ENCODE measurements around the gene TM2D3. TPM values are rescaled to one million over a fixed set of nuclear protein-coding genes. Genes with fewer than 3 reads are reported as not detected.

Gene TM2D3
- total RNA-seq, 2 donors from 2014 or later = 48.6 to 67.0 TPM

DNA sequence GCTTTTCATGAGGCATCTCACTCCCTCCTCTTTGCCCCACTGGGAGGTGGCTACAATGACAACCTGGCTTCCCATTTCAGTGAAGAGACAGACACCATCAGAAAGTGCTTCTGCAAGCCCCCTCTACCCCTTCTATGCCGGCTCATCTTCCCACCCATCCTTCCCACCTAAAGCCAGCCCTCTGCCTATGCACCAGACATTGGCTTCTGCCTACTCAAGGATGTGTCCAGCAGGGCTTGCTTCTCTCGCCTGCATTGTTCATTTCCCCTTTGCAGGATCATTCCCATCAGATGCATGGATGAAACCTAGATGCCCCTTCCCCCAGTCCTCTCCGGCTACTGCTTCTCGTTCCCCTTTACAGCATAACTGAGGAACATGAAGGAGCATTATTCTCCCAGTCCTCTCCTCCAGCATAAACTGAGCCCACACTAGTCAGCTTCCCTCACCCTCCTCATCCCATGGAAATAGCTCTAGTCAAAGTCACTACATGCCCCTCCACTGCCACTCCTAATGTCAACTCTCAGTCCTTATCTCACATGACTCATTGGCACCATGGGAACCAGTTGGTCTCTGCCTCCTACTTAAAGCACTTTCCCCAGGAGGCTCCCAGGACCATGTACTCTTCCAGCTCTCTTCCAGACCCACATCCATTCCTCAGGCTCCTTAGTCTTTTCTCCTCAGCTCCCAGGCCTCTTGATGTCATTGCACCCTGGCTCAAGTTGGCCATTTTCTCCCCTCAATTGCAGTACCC lies 47.9 kb downstream of the TM2D3 start:
- intact Hi-C loops (cut with DNase I) = no loop called here
- Histone ChIP-seq H3K27ac (no peak overlapping the region), H3K4me1 (replicated peaks) (no peaks in the 10 kb centered on the region), H3K36me3 (no peaks in the 10 kb centered on the region), H3K9me3 (no peaks in the 10 kb centered on the region), H3K4me3 (no peak overlapping the region), H3K27me3 (replicated peaks; ENCODE audit: insufficient read depth) (no peaks in the 10 kb centered on the region)
- no peak for DNase-seq (ENCODE audit: low spot score)
- TF ChIP-seq POLR2AphosphoS5 (IDR thresholded peaks at IDR 0.05) (no peak), POLR2A (IDR thresholded peaks at IDR 0.05) (no peak)
- TF ChIP-seq, protein P1, sequence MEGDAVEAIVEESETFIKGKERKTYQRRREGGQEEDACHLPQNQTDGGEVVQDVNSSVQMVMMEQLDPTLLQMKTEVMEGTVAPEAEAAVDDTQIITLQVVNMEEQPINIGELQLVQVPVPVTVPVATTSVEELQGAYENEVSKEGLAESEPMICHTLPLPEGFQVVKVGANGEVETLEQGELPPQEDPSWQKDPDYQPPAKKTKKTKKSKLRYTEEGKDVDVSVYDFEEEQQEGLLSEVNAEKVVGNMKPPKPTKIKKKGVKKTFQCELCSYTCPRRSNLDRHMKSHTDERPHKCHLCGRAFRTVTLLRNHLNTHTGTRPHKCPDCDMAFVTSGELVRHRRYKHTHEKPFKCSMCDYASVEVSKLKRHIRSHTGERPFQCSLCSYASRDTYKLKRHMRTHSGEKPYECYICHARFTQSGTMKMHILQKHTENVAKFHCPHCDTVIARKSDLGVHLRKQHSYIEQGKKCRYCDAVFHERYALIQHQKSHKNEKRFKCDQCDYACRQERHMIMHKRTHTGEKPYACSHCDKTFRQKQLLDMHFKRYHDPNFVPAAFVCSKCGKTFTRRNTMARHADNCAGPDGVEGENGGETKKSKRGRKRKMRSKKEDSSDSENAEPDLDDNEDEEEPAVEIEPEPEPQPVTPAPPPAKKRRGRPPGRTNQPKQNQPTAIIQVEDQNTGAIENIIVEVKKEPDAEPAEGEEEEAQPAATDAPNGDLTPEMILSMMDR (IDR thresholded peaks at IDR 0.05) = no peak
- WGBS = 93% methylated on average over 4 of the region's 4 CpGs

DNA sequence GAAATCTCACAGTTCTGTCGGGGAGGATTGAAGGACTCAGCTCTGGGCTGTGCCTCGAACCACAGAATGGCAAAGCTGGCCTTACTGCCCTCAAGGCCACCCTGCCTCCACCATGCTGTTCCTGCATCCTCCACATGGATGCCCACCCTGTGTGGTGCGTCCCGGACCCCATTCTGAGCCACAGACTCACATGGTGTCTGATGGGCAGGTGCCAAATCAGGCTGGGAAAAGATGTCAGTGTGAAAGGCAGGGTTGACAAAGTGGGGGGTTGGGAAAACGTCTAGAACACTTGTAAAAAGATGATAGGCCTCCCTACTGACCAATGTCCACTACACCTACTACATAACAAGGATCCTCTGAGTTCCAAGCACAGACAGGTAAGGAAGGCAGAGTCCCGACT lies 49.4 kb downstream of the TM2D3 start:
- intact Hi-C loops (cut with DNase I) = no loop called here
- DNase-seq (ENCODE audit: low spot score) = no peak
- no peaks in the 10 kb centered on the region for H3K9me3 ChIP-seq
- no peaks in the 10 kb centered on the region for H3K27me3 ChIP-seq (replicated peaks; ENCODE audit: insufficient read depth)
- no peak overlapping the region for H3K27ac ChIP-seq
- no peaks in the 10 kb centered on the region for H3K4me1 ChIP-seq (replicated peaks)
- no peak for TF ChIP-seq POLR2AphosphoS5 (IDR thresholded peaks at IDR 0.05)
- TF ChIP-seq POLR2A (IDR thresholded peaks at IDR 0.05) = no peak
- TF ChIP-seq, protein P1 (IDR thresholded peaks at IDR 0.05) = no peak
- no peak overlapping the region for H3K4me3 ChIP-seq
- no peaks in the 10 kb centered on the region for H3K36me3 ChIP-seq
- 85% methylated on average over 6 of the region's 6 CpGs for WGBS

DNA sequence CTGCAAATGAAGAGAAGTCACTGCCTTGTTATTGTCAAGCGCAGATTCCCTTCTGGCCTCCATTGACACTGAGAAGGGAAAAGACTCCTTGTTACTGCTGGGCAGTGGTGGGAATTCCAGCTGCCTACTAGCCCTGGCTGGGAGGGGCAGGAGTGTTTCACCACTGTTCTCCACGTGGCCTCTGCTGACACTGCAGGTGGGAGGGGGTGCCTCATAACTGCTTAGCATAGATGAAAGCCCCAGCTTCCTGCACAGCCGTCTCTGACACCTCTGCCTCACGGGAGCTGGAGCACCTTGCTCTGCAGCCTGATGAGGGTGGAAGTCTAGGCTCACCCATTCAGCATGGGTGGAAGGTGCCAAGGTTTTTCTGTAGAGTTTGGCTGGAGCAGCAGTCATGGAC lies 52.1 kb downstream of the TM2D3 start:
- H3K9me3 ChIP-seq = no peaks in the 10 kb centered on the region
- intact Hi-C loops (cut with DNase I) = no loop called here
- H3K27me3 ChIP-seq (replicated peaks; ENCODE audit: insufficient read depth) = no peaks in the 10 kb centered on the region
- H3K4me3 ChIP-seq = no peak overlapping the region
- TF ChIP-seq POLR2AphosphoS5 (IDR thresholded peaks at IDR 0.05) = no peak
- TF ChIP-seq, protein P1 (IDR thresholded peaks at IDR 0.05) = no peak
- no peak for TF ChIP-seq POLR2A (IDR thresholded peaks at IDR 0.05)
- no peak for DNase-seq (ENCODE audit: low spot score)
- H3K4me1 ChIP-seq (replicated peaks) = no peaks in the 10 kb centered on the region
- H3K36me3 ChIP-seq = no peaks in the 10 kb centered on the region
- WGBS = 50% methylated on average over 4 of the region's 4 CpGs
- H3K27ac ChIP-seq = no peak overlapping the region

DNA sequence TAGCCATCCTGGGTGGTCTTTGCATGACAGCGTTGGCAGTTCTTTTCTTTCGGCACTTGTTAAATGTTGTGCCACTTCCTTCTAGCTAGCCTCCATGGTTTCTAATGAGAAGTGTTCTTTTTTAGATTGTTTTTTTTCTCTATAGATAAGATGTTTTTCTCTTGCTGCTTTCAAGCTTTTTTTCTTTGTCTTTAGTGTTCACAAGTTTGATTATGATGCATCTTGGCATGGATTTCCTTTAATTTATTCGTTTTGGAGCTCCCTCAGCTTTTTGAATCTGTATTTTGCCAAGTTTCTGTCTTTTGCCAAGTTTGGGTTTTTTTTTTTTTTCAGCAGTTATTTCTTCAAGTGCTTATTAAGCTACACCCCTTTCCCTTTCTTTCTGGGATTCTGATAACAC lies 53.1 kb downstream of the TM2D3 start:
- H3K4me3 ChIP-seq = no peak overlapping the region
- no peak overlapping the region for H3K27ac ChIP-seq
- no peak for TF ChIP-seq POLR2A (IDR thresholded peaks at IDR 0.05)
- DNase-seq (ENCODE audit: low spot score) = no peak
- H3K27me3 ChIP-seq (replicated peaks; ENCODE audit: insufficient read depth) = no peaks in the 10 kb centered on the region
- intact Hi-C loops (cut with DNase I) = no loop called here
- no peaks in the 10 kb centered on the region for H3K4me1 ChIP-seq (replicated peaks)
- 21% methylated on average over 3 of the region's 3 CpGs for WGBS
- H3K36me3 ChIP-seq = no peaks in the 10 kb centered on the region
- no peaks in the 10 kb centered on the region for H3K9me3 ChIP-seq

DNA sequence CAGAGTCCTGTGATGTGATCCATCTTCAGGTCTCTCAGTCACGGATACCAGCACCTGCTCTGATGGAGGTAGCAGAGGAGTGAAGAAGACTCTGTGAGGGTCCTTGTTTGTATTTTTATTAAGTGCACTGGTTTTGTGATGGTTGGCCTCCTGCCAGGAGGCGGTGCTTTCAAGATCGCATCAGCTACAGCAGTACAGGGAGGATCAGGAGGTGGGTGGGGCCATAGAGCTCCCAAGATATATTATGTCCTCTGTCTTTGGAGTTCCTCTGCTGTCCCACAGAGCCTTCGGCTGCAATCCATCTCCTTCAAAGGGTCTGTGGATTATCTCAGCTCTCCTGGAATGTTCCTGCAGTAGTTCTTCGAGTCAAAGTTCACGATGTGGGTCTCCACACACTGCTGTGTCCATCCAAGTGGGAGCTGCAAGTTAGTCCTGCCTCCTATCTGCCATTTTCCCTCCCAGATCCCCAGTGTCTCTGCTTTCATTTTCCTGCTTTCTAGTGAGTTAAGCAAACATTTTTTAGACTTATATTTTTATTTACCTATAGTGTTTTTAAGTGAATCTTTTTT lies 54.7 kb downstream of the TM2D3 start:
- TF ChIP-seq, protein P1 (IDR thresholded peaks at IDR 0.05) = no peak
- no peak for TF ChIP-seq POLR2AphosphoS5 (IDR thresholded peaks at IDR 0.05)
- TF ChIP-seq POLR2A (IDR thresholded peaks at IDR 0.05) = no peak
- H3K36me3 ChIP-seq = no peaks in the 10 kb centered on the region
- 78% methylated on average over 6 of the region's 6 CpGs for WGBS

More for the DNA sequence above, 54.7 kb downstream of the TM2D3 start:
- Histone ChIP-seq H3K27me3 (replicated peaks; ENCODE audit: insufficient read depth) (no peaks in the 10 kb centered on the region), H3K9me3 (no peaks in the 10 kb centered on the region), H3K4me1 (replicated peaks) (no peaks in the 10 kb centered on the region), H3K4me3 (no peak overlapping the region), H3K27ac (no peak overlapping the region)
- intact Hi-C loops (cut with DNase I) = no loop called here
- no peak for DNase-seq (ENCODE audit: low spot score)

All from prostate gland (tissue), 2 donors.